Lower lobe of right lung (tissue), 2 donors: ENCODE measurements around the gene C16orf87. TPM values are rescaled to one million over a fixed set of nuclear protein-coding genes. Genes with fewer than 3 reads are reported as not detected.

Experiments used
- ATAC-seq, 2 donors: fragments of 200-7000 bp; cut with Tn5 transposase; one replicate each; pipeline ENCODE4 v1.9.1; 2020 to 2022; ENCODE audit warnings: mild to moderate bottlenecking in 2 of 2, moderate library complexity in 2 of 2
- DNase-seq: peaks from one replicate; pipeline ENCODE4 v3.0.0-alpha.2; 2020
- H3K27ac ChIP-seq: fragments of 200-600 bp; one replicate; pipeline ENCODE4 v1.8.0; 2022
- H3K27me3 ChIP-seq: fragments of 200-600 bp; one replicate; pipeline ENCODE4 v1.8.0; 2022; ENCODE audit warnings: low read depth
- H3K36me3 ChIP-seq: fragments of 200-600 bp; one replicate; pipeline ENCODE4 v1.8.0; 2022; ENCODE audit warnings: mild to moderate bottlenecking
- H3K4me1 ChIP-seq: fragments of 200-600 bp; one replicate; pipeline ENCODE4 v1.8.0; 2022
- H3K4me3 ChIP-seq: fragments of 200-600 bp; one replicate; pipeline ENCODE4 v1.8.0; 2022; ENCODE audit warnings: mild to moderate bottlenecking
- H3K9me3 ChIP-seq: fragments of 200-600 bp; one replicate; pipeline ENCODE4 v1.8.0; 2022
- intact Hi-C: fragments of 100-400 bp; cut with DNase I; formaldehyde crosslinking; loops from one replicate; pipeline ENCODE4 v1.11.0; 2022
- total RNA-seq: library from RNA; stranded (reverse); fragmentation: NEBNext Ultra II Directional; extraction: Animal tissue kit (Norgen Biotek cat#: 25700); gene quantifications from one replicate; pipeline ENCODE4 v1.2.1, GENCODE V29; 2021
- TF ChIP-seq, protein P1 (sequence below): fragments of 200-600 bp; IDR thresholded peaks from one replicate; pipeline ENCODE4 v1.8.0; 2022; ENCODE audit warnings: antibody characterized with exemption, mild to moderate bottlenecking
- donor health status: DM: no; HTN: yes; CAD: no; lungs with severe emphysema.

Gene C16orf87
- total RNA-seq, 1 donor from 2014 or later: 5.8 TPM

DNA sequence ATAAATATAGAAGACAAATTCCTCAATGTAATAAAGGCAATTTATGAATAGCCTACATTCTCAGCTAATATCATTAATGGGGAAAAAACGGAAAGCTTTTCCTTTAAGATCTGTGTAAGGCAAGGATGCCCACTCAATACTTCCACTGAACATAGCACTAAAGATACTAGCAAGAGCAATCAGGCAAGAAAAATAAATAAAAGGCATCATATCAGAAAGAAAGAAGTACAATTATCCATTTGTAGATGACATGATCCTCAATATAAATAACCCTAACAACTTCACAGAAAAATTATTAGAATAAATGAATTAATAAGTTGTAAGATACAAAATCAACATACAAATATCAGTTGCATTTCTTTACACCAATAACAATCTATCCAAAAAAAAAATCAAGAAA is 37.1 kb downstream of the C16orf87 start:
- ATAC-seq: no peak
- intact Hi-C loops: no loop called here
- Histone ChIP-seq H3K4me3 (no peak overlapping the region), H3K27me3 (no peaks in the 10 kb centered on the region), H3K9me3 (no peaks in the 10 kb centered on the region), H3K27ac (no peak overlapping the region), H3K36me3 (no peaks in the 10 kb centered on the region), H3K4me1 (no peaks in the 10 kb centered on the region)
- TF ChIP-seq, protein P1, sequence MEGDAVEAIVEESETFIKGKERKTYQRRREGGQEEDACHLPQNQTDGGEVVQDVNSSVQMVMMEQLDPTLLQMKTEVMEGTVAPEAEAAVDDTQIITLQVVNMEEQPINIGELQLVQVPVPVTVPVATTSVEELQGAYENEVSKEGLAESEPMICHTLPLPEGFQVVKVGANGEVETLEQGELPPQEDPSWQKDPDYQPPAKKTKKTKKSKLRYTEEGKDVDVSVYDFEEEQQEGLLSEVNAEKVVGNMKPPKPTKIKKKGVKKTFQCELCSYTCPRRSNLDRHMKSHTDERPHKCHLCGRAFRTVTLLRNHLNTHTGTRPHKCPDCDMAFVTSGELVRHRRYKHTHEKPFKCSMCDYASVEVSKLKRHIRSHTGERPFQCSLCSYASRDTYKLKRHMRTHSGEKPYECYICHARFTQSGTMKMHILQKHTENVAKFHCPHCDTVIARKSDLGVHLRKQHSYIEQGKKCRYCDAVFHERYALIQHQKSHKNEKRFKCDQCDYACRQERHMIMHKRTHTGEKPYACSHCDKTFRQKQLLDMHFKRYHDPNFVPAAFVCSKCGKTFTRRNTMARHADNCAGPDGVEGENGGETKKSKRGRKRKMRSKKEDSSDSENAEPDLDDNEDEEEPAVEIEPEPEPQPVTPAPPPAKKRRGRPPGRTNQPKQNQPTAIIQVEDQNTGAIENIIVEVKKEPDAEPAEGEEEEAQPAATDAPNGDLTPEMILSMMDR: no peak
- no peak for DNase-seq

GRCh38 chr16:46790599-46791270 is 40.2 kb downstream of the C16orf87 start:
- TF ChIP-seq, protein P1: no peak
- no peaks in the 10 kb centered on the region for H3K27me3 ChIP-seq
- peak overlapping the region; percentile 7 for H3K27ac ChIP-seq
- no peak for ATAC-seq
- no peak for DNase-seq
- peak overlapping the region; percentile 71 for H3K4me3 ChIP-seq
- no peaks in the 10 kb centered on the region for H3K36me3 ChIP-seq
- no peaks in the 10 kb centered on the region for H3K9me3 ChIP-seq
- intact Hi-C loops: no loop called here
- H3K4me1 ChIP-seq: no peaks in the 10 kb centered on the region

- intact Hi-C loops: no loop called here
- H3K4me3 ChIP-seq: peak overlapping the region; percentile 71
- TF ChIP-seq, protein P1: no peak
- H3K36me3 ChIP-seq: no peaks in the 10 kb centered on the region
- ATAC-seq (peak; percentile 98 to 99), DNase-seq (peak; percentile 86)
- H3K4me1 ChIP-seq: no peaks in the 10 kb centered on the region
- H3K27ac ChIP-seq: peak overlapping the region; percentile 7
- H3K9me3 ChIP-seq: no peaks in the 10 kb centered on the region
- no peaks in the 10 kb centered on the region for H3K27me3 ChIP-seq
Measured at GRCh38 chr16:46789499-46790414, 41.2 kb downstream of the C16orf87 start.

- Histone ChIP-seq H3K9me3 (no peaks in the 10 kb centered on the region), H3K4me1 (no peaks in the 10 kb centered on the region), H3K4me3 (no peak overlapping the region), H3K27me3 (no peaks in the 10 kb centered on the region), H3K36me3 (no peaks in the 10 kb centered on the region), H3K27ac (no peak overlapping the region)
- intact Hi-C loops: no loop called here
- DNase-seq (no peak), ATAC-seq (no peak)
- TF ChIP-seq, protein P1: no peak
Measured at GRCh38 chr16:46788891-46789474, 42.0 kb downstream of the C16orf87 start.

DNA sequence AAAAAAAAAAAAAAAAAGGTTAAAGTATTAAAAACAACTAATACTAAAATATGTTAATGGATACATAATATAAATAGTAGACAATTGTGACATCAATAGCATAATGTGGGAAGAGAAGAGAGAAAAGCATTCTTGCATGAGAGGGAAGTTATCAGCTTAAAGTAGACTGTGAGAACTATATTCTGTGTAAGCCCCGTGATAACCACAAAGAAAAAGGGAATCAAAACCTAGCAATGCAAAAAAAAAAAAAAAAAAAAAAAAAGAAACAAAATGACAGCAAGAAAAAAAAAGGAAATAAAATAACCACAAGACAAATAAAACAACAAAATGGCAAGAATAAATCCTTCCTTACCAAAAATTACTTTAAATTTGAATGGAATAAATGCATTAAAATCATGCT is 43.1 kb downstream of the C16orf87 start:
- no peaks in the 10 kb centered on the region for H3K36me3 ChIP-seq
- DNase-seq: no peak
- no peaks in the 10 kb centered on the region for H3K4me1 ChIP-seq
- no peak overlapping the region for H3K27ac ChIP-seq
- H3K4me3 ChIP-seq: no peak overlapping the region
- intact Hi-C loops: no loop called here
- no peak for ATAC-seq
- H3K9me3 ChIP-seq: no peaks in the 10 kb centered on the region
- no peaks in the 10 kb centered on the region for H3K27me3 ChIP-seq
- TF ChIP-seq, protein P1: no peak
